CD4-positive, alpha-beta T cell treated with Interleukin-4 for 4 hours (primary cell): ENCODE results near the gene CENPP.
A peak's percentile ranks its signal among the peaks of the same experiment; 100 is the strongest.

Source experiments
- DNase-seq: peaks from one replicate; pipeline ENCODE4 v3.0.0-alpha.2; 2020

Gene CENPP

GRCh38 chr9:92325269-92325990, at the start of gene CENPP, which contains the start of gene NOL8:
CENPP (plus strand) TSS chr9:92325953.
NOL8 (minus strand) TSS chr9:92325350; CDS start chr9:92324161, 1,189 bp downstream.
- DNase-seq, result peak; percentile 83

GRCh38 chr9:92276331-92277032, 49.3 kb upstream of the CENPP start:
- DNase-seq, result no peak

- no peak for DNase-seq
Observed at GRCh38 chr9:92278110-92278509, 47.6 kb upstream of the CENPP start.

- DNase-seq, result no peak
Observed at GRCh38 chr9:92279302-92279701, 46.5 kb upstream of the CENPP start.

GRCh38 chr9:92289708-92290390, 35.9 kb upstream of the CENPP start:
- DNase-seq, result no peak

GRCh38 chr9:92290785-92291429, 34.8 kb upstream of the CENPP start:
- no peak for DNase-seq

- no peak for DNase-seq
Observed at GRCh38 chr9:92291577-92291976, 34.2 kb upstream of the CENPP start.

- DNase-seq, result no peak
Observed at GRCh38 chr9:92292338-92293074, 33.2 kb upstream of the CENPP start.

GRCh38 chr9:92293075-92293354, 32.7 kb upstream of the CENPP start:
- DNase-seq, result no peak

GRCh38 chr9:92293452-92294296, 32.1 kb upstream of the CENPP start, which contains the start of gene IARS1:
IARS1 (minus strand) TSS chr9:92293697; CDS start chr9:92289419, 4,278 bp downstream.
- DNase-seq, result peak; percentile 99

GRCh38 chr9:92294297-92294676, 31.5 kb upstream of the CENPP start:
- DNase-seq, result no peak

GRCh38 chr9:92295240-92295790, 30.4 kb upstream of the CENPP start:
- no peak for DNase-seq

GRCh38 chr9:92295827-92296258, 29.9 kb upstream of the CENPP start:
- DNase-seq, result no peak

- DNase-seq, result peak; percentile 14
Observed at GRCh38 chr9:92297611-92298010, 28.1 kb upstream of the CENPP start.

- DNase-seq, result no peak
Observed at GRCh38 chr9:92298036-92298435, 27.7 kb upstream of the CENPP start.

GRCh38 chr9:92299116-92299515, 26.6 kb upstream of the CENPP start:
- no peak for DNase-seq

- DNase-seq, result no peak
Observed at GRCh38 chr9:92300936-92301335, 24.8 kb upstream of the CENPP start.

GRCh38 chr9:92308893-92309292, 16.9 kb upstream of the CENPP start:
- no peak for DNase-seq

- no peak for DNase-seq
Observed at GRCh38 chr9:92310562-92310961, 15.2 kb upstream of the CENPP start.

GRCh38 chr9:92312887-92313623, 12.7 kb upstream of the CENPP start:
- no peak for DNase-seq

- no peak for DNase-seq
Observed at GRCh38 chr9:92313624-92314012, 12.1 kb upstream of the CENPP start.
